ENCODE data around the gene SERPINE1. TPM values are rescaled to one million over a fixed set of nuclear protein-coding genes. Genes with fewer than 3 reads are reported as not detected.
"Not testable (repeated sequence)": the region's sequence is repeated elsewhere in the genome, so short reads cannot be mapped to it uniquely, and the experiment has no call there.

SERPINE1 gene
- total RNA-seq, 4 donors from 2014 or later = 6.7 to 22.9 (median 13.0) TPM

GRCh38 chr7:101119876-101120275 is 7.0 kb upstream of the SERPINE1 start:
- no peak for DNase-seq (ENCODE audit: low spot score in 2 of 2)
- no peaks in the 10 kb centered on the region for H3K9me3 ChIP-seq
- no peaks in the 10 kb centered on the region for H3K36me3 ChIP-seq
- WGBS = 53% methylated on average over 10 of the region's 10 CpGs
- no peak overlapping the region for H3K27ac ChIP-seq
- H3K4me3 ChIP-seq = no peak overlapping the region
- no peaks in the 10 kb centered on the region for H3K27me3 ChIP-seq
- TF ChIP-seq CTCF (IDR thresholded peaks at IDR 0.05) = no peak
- TF ChIP-seq POLR2A (IDR thresholded peaks at IDR 0.05) = no peak
- TF ChIP-seq POLR2AphosphoS5 (IDR thresholded peaks at IDR 0.05) = no peak
- TF ChIP-seq EP300 (IDR thresholded peaks at IDR 0.05) = no peak
- peaks cover 28% of the 10 kb centered on the region for H3K4me1 ChIP-seq

- TF ChIP-seq CTCF (IDR thresholded peaks at IDR 0.05) (no peak), POLR2A (IDR thresholded peaks at IDR 0.05) (no peak), EP300 (IDR thresholded peaks at IDR 0.05) (no peak), POLR2AphosphoS5 (IDR thresholded peaks at IDR 0.05) (no peak)
- no peak for DNase-seq (ENCODE audit: low spot score in 2 of 2)
- Histone ChIP-seq H3K9me3 (no peaks in the 10 kb centered on the region), H3K27me3 (no peaks in the 10 kb centered on the region), H3K4me1 (peaks cover 32% of the 10 kb centered on the region), H3K36me3 (no peaks in the 10 kb centered on the region), H3K27ac (no peak overlapping the region), H3K4me3 (no peak overlapping the region)
- WGBS = 78% methylated on average over 4 of the region's 4 CpGs
Measured at GRCh38 chr7:101120315-101120714, 6.6 kb upstream of the SERPINE1 start.

DNA sequence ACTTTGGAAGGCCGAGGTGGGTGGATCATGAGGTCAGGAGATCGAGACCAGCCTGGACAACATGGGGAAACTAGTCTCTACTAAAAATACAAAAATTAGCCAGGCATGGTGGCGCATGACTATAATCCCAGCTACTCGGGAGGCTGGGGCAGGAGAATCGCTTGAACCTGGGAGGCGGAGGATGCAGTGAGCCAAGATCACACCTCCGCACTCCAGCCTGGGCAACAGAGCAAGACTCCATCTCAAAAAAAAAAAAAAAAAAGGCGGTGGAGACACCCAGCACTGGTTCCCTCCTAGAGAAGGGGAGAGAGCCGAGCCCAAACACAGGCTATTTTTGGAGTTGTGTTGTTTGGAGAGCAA is 5.3 kb upstream of the SERPINE1 start:
- H3K36me3 ChIP-seq; H3K9me3 ChIP-seq; H3K27me3 ChIP-seq; DNase-seq (ENCODE audit: low spot score in 2 of 2); H3K27ac ChIP-seq; H3K4me3 ChIP-seq: not testable (repeated sequence)
- H3K4me1 ChIP-seq = peaks cover 45% of the 10 kb centered on the region
- WGBS = 54% methylated on average over 9 of the region's 9 CpGs

- Histone ChIP-seq H3K9me3 (no peaks in the 10 kb centered on the region), H3K27ac (peak overlapping the region; percentile 66), H3K4me3 (peak overlapping the region; percentile 37), H3K4me1 (peaks cover 52% of the 10 kb centered on the region), H3K36me3 (no peaks in the 10 kb centered on the region), H3K27me3 (no peaks in the 10 kb centered on the region)
- 32% methylated on average over 17 of the region's 17 CpGs for WGBS
- TF ChIP-seq POLR2A (IDR thresholded peaks at IDR 0.05) (no peak), POLR2AphosphoS5 (IDR thresholded peaks at IDR 0.05) (no peak), CTCF (IDR thresholded peaks at IDR 0.05) (no peak)
- peak; percentile 83 to 84 for DNase-seq (ENCODE audit: low spot score in 2 of 2)
Measured at GRCh38 chr7:101121991-101122932, 4.6 kb upstream of the SERPINE1 start.

DNA sequence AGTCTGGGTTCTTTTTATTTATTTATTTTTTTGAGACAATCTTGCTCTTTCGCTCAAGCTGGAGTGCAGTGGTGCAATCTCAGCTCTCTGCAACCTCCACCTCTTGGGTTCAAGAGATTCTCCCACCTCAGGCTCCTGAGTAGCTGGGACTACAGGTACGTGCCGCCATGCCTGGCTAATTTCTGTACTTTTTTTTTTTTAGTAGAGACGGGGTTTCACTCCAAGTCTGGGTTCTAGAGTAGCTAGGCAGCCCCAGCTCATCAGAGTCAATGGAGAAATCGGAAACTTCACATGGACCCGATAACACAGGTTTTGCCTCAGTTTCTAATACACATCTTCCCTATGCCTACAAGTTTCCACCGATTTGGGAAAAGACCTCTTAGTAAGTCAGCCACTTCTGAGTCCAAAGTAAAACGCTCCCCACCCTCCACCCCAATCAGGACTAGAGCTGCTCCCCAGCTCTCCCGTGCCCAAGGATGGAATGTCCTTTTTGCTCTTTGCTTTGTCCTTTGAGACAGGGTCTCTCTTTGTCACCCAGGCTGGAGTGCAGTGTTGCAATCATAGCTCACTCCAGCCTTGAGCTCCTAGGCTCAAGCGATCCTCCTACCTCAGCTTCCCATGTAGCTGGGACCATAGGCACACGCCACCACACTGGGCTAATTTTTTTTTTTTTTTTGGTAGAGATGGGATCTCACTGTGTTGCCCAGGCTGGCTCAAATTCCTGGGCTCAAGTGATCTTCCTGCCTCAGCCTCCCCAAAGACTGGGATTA is 3.8 kb upstream of the SERPINE1 start:
- no peaks in the 10 kb centered on the region for H3K9me3 ChIP-seq
- DNase-seq (ENCODE audit: low spot score in 2 of 2) = no peak
- H3K36me3 ChIP-seq = no peaks in the 10 kb centered on the region
- no peak overlapping the region for H3K4me3 ChIP-seq
- H3K4me1 ChIP-seq = peaks cover 60% of the 10 kb centered on the region
- H3K27me3 ChIP-seq = no peaks in the 10 kb centered on the region
- 92% methylated on average over 11 of the region's 11 CpGs for WGBS
- TF ChIP-seq POLR2A (IDR thresholded peaks at IDR 0.05) (no peak), POLR2AphosphoS5 (IDR thresholded peaks at IDR 0.05) (no peak), CTCF (IDR thresholded peaks at IDR 0.05) (no peak), EP300 (IDR thresholded peaks at IDR 0.05) (no peak)
- peak overlapping the region; percentile 66 for H3K27ac ChIP-seq

Data from suprapubic skin (tissue), 4 donors.